Stimulated activated CD4-positive, alpha-beta T cell treated with anti-CD3 and anti-CD28 coated beads, Interleukin-15, amount 100 ng/mL, for 48 hours (primary cell): ENCODE data around the gene ZMYM2.

ENCODE experiments used
- DNase-seq, 2 donors: peaks; one replicate each; pipeline ENCODE4 v3.0.0-alpha.2; 2020; ENCODE audit warnings: low read depth in 2 of 2

The ZMYM2 gene

DNA sequence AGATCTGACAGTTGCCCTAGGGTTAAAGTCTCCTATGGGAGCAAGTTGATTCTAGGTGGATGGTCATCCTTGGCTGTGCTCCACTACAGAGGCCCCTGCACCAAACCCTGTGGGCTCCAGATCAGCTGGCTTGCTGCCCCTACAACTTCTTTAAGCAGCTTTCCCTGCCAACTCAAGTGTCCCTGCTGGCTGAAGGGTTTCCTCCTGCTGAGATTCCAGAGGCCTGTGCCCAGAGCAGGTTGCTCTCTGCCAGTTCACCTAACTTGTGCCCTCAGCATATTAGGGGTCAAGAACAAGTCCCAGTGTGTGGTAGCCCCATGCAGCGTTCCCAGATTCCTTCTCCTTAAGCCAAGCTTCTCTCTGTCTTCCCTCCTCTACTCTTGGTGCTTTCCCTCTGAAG is 85.6 kb downstream of the ZMYM2 start:
- no peak for DNase-seq

DNA sequence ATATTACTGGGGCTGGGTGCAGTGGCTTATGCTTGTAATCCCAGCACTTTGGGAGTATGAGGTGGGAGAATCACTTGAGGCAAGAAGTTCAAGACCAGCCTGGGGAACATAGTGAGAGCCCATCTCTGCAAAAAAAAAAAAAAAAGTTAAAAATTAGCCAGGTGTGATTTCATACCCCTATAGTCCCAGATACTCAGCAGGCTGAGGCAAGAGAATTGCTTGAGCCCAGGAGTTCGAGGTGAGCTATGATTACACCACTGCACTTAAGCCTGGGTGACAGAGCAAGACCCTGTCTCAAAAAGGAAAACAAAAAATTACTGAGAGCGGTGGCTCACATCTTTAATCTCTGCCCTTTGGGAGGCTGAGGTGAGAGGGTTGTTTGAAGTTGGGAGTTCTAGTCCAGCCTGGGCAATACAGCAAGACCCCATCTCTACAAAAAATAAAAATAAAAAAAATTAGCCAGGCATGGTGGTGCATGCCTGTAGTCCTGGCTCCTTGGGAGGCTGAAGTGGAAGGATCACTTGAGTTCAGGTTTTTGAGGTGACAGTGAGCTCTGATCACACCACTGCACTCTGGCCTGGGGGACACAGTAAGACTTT is 87.5 kb downstream of the ZMYM2 start:
- DNase-seq = no peak

DNA sequence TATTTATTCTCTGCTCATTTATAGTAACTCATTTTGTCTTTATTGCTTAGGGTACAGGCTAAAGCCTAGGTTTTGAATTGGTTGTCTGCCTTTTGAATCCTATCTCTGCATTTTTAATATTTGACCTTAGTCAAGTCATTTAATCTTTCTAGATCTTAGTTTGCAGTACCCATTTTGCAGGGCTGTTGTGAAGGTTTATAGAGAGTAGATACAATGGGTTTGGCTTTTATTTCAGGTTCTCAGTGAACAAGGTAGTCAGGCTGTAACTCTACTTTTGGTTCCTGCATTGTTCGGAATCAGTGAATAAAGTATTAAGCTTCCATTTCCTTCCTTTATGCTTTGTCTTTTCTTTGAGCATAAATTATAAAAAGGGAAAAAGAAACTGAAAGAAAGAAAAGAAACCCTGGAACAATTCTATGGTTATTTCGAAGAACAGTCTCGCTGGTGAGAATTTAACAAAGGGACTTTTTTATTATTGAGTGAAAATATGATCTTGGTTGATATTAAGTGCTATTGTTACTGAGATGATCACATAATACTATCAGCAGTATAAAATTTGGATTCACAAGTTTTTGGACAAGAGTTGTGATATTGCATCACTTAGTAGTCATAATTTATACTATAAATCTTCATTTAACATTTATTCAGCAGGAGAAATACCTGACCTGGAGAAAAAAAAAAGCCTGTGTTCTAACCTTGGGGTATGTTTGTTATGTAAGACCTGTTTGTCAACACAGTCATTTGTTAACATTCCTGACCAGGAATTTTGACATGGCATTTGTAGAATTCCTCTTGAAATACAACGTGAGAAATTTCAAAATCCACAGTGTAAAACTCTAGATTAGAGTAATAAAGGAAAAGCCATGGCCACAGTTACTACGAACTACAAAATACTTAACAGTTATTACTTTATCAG is 91.3 kb downstream of the ZMYM2 start:
- no peak for DNase-seq

DNA sequence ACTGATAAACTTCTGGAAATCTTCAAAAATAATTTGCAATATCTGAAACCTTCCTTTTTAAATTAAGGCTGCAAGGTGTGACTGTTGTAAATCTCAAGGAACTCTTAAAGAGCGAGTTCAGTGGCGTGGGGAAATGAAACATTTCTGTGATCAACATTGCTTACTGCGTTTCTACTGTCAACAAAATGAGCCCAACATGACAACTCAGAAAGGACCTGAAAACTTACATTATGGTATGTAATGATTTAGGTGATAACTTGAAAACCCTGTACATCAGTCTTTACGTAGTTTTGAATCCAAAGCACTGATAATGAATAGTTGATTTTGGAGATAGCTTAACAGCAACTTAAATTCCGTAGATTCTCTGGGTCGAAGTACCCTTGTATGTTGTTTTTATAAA is 92.8 kb downstream of the ZMYM2 start:
- no peak for DNase-seq

DNA sequence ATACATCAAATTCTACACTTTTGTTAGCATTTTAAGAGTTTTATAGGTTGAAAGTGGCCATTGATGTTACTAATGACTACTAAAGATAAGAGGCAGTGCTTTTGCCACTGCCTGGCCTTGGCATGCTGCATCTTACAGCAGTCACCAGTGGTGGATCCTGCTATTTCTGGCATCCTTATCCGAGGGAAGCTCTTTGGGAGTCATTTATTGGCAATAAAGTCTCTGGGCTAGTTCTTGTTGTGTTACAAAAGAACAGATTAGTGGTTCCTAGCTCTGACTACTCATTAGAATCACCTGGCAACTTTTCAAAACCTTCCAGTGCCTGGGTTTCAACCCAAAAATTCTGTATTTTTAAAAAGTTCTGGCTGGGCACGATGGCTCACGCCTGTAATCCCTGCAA is 94.5 kb downstream of the ZMYM2 start:
- DNase-seq = no peak

DNA sequence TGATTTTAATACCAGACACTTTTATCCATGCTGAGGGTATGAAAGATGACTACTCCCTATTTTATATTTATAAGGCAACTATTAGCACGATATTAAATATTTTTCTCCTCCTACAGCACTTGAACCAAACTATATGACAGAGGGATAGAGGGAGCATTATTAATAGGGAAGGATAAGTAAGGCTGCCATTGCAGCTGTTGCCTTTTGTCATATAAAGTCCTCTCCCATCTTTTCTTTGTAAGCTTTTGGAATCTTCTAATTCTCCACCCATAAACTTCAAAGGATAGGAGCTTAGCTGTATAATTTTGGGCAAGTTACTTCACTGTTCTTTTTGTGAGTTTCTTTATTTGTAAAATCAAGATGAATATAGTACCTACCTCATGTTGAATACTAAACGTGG is 95.4 kb downstream of the ZMYM2 start:
- no peak for DNase-seq

DNA sequence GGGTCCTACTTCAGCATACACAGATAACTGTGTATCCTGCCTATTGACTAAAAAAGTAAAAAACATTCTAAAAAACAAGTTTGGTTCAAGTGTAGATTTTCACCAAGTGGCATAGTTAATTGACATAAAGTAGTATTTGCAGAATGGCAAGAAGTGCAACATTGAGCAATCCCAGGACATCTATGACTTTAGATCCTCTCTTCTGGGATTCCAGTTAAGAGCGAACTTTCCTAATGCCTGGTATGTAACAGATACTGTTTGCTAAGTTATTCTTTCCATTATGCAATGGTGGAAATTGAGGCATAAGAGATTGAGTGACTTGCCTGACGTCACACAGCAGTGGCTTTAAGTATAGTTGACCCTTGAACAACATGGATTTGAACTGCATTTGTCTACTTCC is 96.1 kb downstream of the ZMYM2 start:
- no peak for DNase-seq

DNA sequence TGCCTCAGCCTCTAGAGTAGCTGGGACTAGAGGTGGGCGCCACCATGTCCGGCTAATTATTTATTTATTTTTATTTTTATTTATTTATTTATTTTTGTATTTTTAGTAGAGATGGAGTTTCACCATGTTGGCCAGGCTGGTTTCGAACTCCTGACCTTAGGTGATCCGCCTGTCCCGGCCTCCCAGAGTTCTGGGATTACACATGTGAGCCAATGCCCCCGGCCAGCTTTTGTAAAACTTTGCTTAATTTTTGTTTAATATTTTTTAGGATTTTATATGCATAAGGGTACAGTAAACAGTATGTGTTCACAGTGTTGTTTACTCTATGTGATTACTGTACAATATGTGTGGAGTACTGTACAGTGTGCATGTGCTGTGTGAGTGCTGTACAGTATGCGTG is 98.7 kb downstream of the ZMYM2 start:
- no peak for DNase-seq

DNA sequence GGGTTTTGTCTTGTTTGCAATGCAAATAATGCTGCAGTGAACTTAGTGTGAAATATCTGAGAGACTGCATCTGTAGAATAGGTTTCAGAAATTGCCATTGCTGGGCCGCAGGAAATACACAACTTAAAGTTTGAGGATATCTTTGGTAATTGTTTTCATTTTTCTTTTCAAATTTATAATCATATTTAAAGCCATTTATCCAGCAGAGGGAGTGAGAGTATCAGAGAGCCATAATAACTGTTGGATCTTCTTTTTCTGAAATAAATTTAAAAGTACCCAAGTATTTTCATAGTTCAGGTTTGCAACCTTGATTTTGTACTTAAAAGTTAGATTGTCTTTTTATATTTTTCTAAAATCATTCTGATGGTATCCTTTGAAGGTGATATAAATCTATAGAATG is 99.4 kb downstream of the ZMYM2 start:
- no peak for DNase-seq

DNA sequence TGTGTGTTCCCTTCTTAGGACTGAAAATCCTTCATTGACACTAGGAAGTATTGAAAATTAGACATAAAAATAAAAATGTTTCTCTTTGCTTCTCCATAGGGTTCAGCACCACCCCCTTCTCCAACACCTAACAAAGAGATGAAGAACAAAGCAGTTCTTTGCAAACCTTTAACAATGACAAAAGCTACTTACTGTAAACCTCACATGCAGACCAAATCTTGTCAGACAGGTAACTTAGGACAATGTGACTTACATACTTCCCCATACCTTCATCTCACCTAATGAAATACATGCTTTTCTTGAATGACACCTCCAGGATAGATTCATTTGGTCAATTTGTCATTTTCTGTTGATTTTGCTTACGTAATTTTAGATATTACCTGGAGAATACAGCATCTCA is 99.9 kb downstream of the ZMYM2 start:
- no peak for DNase-seq

DNA sequence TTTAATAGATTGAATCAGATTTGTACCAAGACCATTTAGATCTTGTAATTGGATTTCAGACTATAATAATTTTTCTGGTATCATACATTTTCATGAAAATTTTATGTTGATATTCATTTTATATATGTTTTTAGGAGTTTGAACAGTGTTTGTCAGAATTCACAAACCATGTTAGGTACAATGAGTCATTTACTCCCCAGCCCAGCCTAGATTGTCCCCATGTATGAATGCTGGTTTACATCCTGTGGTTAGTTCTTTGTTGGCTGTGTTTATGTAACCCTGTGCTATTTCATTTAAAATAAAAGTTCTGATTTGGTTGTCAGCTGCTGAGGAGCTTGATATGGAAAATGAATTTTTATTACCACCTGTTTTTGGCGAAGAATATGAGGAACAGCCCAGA is 105.6 kb downstream of the ZMYM2 start:
- DNase-seq = no peak

DNA sequence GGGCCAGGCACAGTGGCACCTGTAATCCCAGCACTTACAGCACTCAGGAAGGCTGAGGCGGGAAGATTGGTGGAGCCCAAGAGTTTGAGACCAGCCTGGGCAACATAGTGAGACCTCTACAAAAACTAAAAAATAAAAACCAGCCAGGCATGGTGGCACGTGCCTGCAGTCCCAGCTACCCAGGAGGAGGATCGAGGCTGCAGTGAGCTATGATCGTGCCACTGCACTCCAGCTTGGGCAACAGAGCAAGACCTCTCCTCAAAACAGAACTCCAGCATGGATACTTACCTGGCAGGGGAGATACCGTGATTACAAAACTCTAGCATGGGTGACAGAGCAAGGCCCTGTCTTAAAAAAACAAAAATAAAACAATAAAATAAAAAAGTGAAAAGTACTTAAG is 107.0 kb downstream of the ZMYM2 start:
- no peak for DNase-seq

DNA sequence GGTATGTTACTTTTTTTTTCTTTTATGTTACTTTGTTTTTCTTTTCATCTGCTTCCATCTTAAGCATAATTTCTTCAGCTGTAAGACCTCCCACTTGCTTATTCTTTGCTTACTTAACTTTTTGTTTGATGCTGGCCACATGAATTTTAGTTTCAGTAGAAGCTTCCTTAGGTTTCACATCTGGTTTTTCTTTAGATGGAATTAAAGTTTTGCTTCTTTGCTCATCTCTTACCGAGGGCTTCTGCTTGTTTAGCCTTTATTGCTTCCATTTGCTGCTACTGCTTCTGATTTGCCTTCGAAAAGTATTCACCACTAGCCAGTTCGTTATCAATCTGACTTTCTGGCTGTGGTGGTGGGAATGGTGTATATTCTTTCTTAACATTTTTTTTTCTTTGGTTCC is 111.4 kb downstream of the ZMYM2 start:
- DNase-seq = no peak

DNA sequence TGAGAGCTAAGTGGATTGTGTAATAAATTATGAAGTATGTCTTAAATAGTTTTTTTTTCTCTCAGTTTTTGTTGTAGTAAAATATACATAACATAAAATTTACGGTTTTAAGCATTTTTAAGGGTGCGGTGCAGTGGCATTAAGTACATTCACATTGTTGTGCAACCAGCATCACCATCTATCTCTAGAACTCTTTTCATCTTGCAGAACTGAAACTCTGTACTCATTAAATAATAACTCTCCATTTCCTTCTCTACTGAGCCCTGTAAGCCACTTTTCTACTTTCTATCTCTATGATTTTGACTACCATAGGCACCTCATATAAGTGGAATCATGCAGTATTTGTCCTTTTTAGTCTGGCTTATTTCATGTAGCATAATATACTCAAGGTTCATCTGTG is 115.2 kb downstream of the ZMYM2 start:
- no peak for DNase-seq

DNA sequence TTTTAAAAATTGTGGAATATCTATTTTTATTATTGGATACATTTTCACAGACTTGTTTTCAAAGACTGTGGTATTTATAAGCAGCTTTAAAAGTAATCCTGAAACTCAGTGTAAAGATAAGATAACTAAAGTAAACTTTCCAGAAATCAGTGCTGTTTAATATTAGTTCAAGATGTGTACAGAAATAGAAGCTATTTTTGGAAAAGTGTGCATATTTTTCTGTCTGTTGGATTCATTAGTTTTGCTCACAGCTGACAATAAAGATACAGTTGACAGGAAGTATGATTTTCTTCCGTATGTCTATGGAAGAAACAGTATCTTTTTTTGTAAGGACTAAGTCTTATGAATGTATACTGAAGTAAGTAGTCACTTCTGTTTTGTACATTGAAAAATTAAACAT is 116.4 kb downstream of the ZMYM2 start:
- no peak for DNase-seq

DNA sequence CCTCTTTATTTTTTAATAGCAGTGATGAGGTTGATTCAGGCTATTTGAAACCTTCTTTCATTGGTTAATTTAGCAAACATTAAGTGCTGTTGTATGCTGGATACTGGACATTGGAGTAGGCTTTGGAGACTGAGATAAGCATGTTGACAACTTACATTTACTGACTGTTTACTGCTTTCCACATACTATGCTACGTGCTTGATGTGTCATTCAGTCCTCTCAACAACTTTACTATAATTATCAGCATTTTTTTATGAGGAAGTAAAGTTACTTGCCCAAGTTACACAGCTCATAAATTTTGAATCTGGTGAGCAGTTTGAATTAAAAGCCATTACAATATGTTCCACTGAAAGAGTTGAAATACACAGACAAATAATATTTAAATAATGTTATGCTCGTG is 118.6 kb downstream of the ZMYM2 start:
- DNase-seq = no peak

DNA sequence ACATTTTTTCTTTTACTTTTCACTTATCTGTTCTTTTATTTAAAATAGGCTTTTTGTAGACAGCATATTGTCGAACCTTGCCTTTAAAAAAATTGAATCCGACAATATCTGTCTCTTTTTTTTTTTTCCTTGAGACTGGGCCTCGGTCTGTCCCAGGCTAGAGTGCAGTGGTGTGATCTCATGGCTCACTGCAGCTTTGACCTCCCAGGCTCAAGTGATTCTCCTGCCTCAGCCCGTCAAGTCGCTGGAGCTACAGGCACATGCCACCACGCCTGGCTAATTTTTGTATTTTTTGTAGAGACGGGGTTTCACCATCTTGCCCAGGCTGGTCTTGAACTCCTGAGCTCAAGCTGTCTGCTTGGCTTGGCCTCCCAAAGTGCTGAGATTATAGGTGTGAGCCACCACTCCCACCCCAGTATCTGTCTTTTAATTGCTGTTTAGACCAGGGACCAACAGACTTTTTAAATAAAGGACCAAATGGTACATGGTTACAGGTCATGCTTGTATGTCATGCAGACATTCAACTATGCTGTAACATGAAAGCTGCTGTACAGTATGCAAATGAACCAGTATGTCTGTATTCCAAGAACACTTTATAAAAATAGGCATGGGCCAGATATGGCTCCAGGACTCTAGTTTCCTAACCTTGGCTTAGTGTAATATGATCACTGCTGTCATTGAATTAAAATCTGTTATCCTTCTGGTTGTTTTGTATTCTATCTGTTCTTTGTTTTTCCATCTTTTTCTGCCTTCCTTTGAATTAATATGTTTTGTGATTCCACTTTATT is 122.0 kb downstream of the ZMYM2 start:
- DNase-seq = no peak

DNA sequence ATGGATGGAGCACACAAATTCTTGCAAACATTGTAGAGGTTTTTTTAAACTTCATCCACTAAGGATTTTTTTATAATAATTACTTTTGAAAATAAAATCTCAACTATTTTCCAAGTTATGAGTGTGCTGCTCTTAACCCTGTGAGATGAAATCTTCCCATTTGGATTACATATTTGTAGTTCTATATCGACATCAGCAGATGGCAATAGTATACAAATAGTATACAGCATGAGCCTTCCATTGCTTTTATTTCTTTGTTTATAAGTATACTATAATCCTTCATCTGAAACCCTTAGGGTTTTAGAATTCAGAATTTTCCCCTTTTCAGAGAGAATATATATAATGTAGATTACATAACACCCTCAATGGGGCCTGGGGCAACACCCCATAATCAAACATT is 131.8 kb downstream of the ZMYM2 start:
- DNase-seq = no peak

DNA sequence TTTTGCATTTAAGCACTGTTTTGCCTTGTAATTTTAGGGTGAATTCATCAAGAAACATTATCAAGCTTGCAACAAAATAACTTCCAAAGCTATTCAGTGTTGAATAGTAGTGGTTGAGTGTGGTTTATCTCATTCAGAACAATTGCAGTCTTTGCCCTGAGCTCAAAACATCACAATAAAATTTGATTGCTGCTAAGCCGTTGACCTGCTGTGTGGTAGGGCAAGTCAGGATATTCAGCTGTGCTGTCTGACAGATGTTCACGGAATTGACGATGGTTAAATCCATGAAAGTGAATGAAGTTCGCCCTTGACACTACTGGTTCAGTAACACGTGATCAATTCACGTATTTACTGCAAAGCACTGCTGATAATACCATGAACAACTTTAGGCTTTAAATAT is 135.4 kb downstream of the ZMYM2 start:
- DNase-seq = no peak

DNA sequence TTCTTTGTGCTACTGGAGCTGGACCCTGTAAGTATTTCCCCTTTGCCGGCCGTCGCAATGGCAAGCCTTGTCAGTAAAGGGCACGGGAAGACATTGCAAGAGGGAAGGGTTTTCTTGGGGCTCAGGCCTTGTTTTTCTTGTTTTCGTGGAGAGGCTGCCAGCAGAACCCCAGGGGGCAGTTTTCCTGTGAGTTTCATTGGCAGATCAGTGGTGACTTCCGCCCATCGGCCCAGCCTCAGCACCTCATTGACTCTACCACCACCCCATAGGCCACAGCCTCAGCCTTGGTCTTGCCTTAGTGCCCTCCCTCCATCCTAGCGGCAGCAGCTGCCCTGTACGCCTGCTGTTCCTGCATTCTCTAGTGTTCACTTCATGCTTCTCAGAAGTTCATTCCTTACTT is 140.8 kb downstream of the ZMYM2 start:
- no peak for DNase-seq

DNA sequence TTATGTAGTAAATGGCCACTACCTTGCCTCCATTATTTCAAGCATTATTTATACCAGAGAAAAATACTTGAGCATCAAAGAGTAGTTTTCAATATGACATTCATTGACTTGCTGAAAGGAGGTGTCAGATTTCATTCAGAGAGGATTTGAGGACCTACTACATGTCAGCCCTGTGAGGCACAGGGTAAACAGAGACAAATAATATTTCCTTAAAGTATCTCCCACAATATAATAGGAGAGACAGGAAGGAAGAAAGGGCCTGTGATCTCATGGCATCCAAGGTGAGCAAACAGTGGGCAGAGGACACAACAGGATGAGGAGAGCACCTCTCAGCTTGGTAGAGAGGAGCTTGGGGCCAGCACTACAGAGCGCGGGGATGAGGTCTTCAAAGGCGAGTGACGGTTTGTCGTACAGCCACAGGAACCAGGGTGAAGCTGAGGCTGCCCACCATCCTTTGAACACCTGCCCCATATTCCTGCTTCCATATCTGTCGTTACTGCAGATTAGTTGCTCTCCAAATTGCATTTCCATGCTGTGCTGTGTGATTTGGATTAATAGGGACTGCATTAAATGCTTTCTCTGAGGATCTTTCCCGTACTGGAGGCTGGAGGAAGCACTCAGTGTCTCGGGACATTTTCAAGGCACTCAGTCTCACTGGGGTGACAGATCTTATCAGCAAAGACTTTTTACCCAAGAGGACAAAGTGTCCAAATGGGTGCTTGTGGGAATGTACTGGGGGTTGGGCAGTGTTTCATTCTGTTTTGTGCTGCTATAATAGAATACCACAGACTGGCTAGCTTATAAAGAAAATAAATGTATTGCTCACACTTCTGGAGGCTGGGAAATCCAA is 143.2 kb downstream of the ZMYM2 start:
- no peak for DNase-seq
